Jurkat, Clone E6-1 (cell line): ENCODE measurements around the gene YBX1.
"Not testable (repeated sequence)": the region's sequence is repeated elsewhere in the genome, so short reads cannot be mapped to it uniquely, and the experiment has no call there.

ENCODE experiments used
- DNase-seq: peaks from one replicate; pipeline ENCODE4 v3.0.0-alpha.2; 2011; ENCODE audit warnings: low read depth, low spot score
- H3K4me3 ChIP-seq: 2 replicates; pipeline ENCODE4 v1.5.1; 2011; ENCODE audit warnings: mild to moderate bottlenecking, low read length, control low read depth, moderate library complexity

The YBX1 gene

GRCh38 chr1:42743317-42744147 lies 61.3 kb downstream of the YBX1 start:
- DNase-seq: no peak
- H3K4me3 ChIP-seq: no peak overlapping the region

DNA sequence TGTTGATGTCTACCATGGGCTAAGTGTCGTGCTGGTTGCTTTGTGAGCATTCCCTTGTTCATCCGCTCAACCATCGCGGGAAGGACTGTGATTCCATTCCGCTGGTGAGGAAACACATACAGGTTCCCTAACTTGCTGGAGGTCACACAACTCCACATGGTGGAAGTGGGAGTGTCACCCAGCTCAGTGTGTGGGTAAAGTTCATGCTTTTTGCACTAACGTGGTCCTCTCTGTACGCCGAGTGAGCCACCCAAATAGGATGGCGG lies 61.9 kb downstream of the YBX1 start:
- no peak for DNase-seq

GRCh38 chr1:42745851-42746250 lies 63.6 kb downstream of the YBX1 start:
- no peak overlapping the region for H3K4me3 ChIP-seq
- DNase-seq: no peak

More for the DNA sequence above, 61.9 kb downstream of the YBX1 start:
- H3K4me3 ChIP-seq: no peak overlapping the region

- no peak for DNase-seq
- H3K4me3 ChIP-seq: no peak overlapping the region
Measured at GRCh38 chr1:42746436-42747105, 64.4 kb downstream of the YBX1 start.

DNA sequence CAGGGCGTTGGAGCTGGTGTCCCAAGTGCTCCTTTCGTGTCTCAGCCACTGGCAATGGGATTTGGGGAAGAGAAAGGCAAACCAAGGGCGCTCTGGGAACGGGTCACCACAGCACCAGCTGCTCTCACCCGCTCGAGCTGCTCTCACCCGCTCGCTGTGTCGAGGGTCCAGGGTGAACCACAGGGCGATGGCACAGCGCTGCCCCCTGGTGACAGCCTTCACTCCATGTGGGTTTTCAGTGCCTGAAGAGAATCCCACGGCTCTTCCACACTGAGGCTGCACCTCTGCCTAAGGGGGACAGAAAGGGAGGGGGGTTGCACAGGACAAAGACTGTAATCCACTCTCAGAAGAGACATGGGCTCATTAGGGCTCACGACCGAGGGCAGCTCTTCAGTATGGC lies 64.9 kb downstream of the YBX1 start:
- H3K4me3 ChIP-seq: no peak overlapping the region
- no peak for DNase-seq

- H3K4me3 ChIP-seq: no peak overlapping the region
- no peak for DNase-seq
Measured at GRCh38 chr1:42748021-42748420, 65.8 kb downstream of the YBX1 start.

DNA sequence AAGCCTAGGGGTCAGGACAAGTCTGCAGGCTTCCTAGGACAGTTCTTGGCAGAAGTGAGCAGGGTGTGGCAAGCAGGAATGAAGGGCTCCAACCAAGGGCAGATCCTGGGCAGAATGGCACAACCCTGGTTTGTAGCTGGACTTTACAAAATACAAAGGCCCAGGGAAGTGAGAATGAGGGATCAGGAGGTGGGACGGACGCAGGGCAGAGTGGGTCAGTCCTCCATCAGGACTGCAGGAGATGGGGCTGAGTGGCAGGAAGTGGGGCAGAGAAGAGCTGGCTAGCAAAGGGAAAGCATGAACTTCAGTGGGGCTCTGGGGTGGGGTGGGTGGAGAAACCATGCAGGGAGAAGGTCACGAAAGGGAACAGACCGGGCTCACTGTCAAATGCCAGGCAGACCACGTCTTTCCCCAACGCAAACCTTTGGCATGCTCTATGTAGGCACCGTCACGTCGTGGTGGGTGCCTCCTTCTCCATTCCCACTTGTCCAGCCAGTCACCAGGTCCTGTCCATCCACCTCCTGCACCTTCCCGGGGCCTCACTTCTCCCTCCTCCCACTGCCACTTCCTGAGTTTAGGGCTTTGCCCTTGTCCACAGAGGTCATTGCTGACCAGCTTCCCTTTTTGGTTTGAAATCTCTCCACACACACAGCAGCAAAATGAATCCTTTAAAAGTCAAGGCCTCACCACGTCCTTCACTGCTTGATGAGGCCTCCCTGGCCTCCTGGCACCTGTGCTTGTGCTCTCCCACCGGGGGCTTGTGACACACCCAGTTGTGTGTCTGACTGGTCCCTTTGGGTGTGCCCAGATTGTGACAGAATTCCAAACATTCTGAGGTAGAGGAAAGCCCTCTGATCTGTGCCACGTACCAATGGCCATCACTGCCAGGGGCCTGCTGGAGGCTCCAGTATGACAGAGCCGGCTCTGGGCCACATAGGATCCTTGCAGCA lies 66.5 kb downstream of the YBX1 start:
- H3K4me3 ChIP-seq: no peak overlapping the region
- no peak for DNase-seq

DNA sequence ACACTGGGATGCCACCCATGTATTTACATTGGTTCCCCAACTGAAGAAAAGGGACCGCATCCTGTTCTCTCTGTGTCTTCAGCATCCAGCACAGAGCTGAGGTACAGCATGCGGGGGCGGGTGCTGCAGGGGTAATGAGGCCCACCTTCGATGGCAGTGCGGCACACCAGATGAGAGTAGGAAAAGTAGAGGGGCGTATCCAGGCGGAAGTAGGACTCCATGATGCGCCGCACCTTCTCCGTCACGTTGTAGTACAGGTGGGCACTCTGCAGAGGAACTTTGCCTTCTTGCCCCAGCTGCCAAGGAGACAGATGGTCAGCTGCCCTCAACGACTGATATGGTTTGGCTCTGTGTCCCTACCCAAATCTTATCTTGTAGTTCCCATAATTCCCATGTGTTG lies 67.8 kb downstream of the YBX1 start:
- no peak overlapping the region for H3K4me3 ChIP-seq
- no peak for DNase-seq

GRCh38 chr1:42751511-42752070 lies 69.4 kb downstream of the YBX1 start:
- not testable (repeated sequence) for DNase-seq, H3K4me3 ChIP-seq

DNA sequence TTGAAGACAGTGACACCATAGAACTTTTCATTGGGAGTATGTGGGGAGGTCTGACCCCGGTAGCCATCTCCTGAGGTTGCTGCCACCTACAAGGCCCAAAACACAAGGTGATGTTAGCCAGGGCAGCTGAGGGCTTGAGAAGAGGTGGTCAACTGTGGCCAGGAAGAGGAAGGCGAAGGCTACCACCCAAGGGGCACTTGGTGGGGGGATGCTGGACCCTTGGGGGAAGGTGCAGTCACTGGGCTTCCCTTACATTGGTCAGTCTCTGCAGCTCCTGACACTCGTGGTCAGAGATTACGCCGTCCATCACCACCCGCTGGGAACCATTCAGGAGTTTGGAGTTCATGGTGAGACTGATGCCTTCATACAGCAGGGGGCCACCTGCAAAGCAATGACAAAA lies 70.1 kb downstream of the YBX1 start:
- DNase-seq: no peak
- H3K4me3 ChIP-seq: no peak overlapping the region

DNA sequence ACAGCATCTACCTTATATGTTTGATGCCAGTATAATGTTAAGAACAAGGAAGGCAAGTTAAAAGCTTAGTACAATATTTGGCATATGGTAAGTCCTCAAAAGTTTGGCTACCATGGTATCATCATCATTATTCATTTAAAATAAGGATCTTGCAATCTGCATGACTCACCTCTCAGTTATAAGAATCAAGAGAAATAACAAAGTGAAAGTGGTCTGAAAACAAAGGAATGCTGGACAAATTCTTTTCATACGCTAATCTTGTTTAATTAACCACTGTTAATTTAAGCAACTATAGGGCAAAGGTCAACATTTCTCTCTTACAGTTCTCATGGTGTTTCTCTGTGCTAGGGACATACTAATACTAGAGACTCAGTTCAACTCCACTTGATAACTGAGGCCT lies 70.9 kb downstream of the YBX1 start:
- H3K4me3 ChIP-seq: no peak overlapping the region
- no peak for DNase-seq
